ENCODE results near the gene NPAS1.
"Not testable (repeated sequence)": the region's sequence is repeated elsewhere in the genome, so short reads cannot be mapped to it uniquely, and the experiment has no call there.

Gene NPAS1

GRCh38 chr19:47005164-47005641 is 14.4 kb upstream of the NPAS1 start:
- no peak for TF ChIP-seq CTCF (IDR thresholded peaks at IDR 0.05; ENCODE audit: insufficient read depth, low read depth, low read length, missing control alignments)
- DNase-seq (ENCODE audit: low read depth), result peak; percentile 17
- no peak overlapping the region for H3K4me3 ChIP-seq (ENCODE audit: low read length)

- no peak overlapping the region for H3K4me3 ChIP-seq (ENCODE audit: low read length)
- no peak for TF ChIP-seq CTCF (IDR thresholded peaks at IDR 0.05; ENCODE audit: insufficient read depth, low read depth, low read length, missing control alignments)
- peak; percentile 41 for DNase-seq (ENCODE audit: low read depth)
These were observed 13.8 kb upstream of the NPAS1 start for GRCh38 chr19:47005873-47006272.

GRCh38 chr19:47006496-47006895 is 13.1 kb upstream of the NPAS1 start:
- no peak for TF ChIP-seq CTCF (IDR thresholded peaks at IDR 0.05; ENCODE audit: insufficient read depth, low read depth, low read length, missing control alignments)
- H3K4me3 ChIP-seq (ENCODE audit: low read length), result no peak overlapping the region
- DNase-seq (ENCODE audit: low read depth), result no peak

- DNase-seq (ENCODE audit: low read depth); H3K4me3 ChIP-seq (ENCODE audit: low read length): not testable (repeated sequence)
These were observed 9.1 kb upstream of the NPAS1 start for GRCh38 chr19:47010549-47010948.

- peak; percentile 54 for DNase-seq (ENCODE audit: low read depth)
- no peak for TF ChIP-seq CTCF (IDR thresholded peaks at IDR 0.05; ENCODE audit: insufficient read depth, low read depth, low read length, missing control alignments)
- no peak overlapping the region for H3K4me3 ChIP-seq (ENCODE audit: low read length)
These were observed 7.0 kb upstream of the NPAS1 start for GRCh38 chr19:47012617-47013016.

GRCh38 chr19:47013041-47013517 is 6.6 kb upstream of the NPAS1 start:
- peak; percentile 95 for TF ChIP-seq CTCF (IDR thresholded peaks at IDR 0.05; ENCODE audit: insufficient read depth, low read depth, low read length, missing control alignments)
- peak; percentile 71 for DNase-seq (ENCODE audit: low read depth)

GRCh38 chr19:47018923-47019322 is 714 bp upstream of the NPAS1 start:
- H3K4me3 ChIP-seq (ENCODE audit: low read length), result no peak overlapping the region
- no peak for TF ChIP-seq CTCF (IDR thresholded peaks at IDR 0.05; ENCODE audit: insufficient read depth, low read depth, low read length, missing control alignments)
- no peak for DNase-seq (ENCODE audit: low read depth)

More at GRCh38 chr19:47013041-47013517, 6.6 kb upstream of the NPAS1 start:
- no peak overlapping the region for H3K4me3 ChIP-seq (ENCODE audit: low read length)
